DMS 273 (cell line): ENCODE measurements around the gene ATP2A1.
"Not testable (repeated sequence)": the region's sequence is repeated elsewhere in the genome, so short reads cannot be mapped to it uniquely, and the experiment has no call there.

Experiments used
- DNase-seq: peaks from one replicate; lab custom pipeline; 2025; ENCODE audit not compliant: unreplicated experiment; lab: John Stamatoyannopoulos, UW

Gene ATP2A1

GRCh38 chr16:28880589-28880915 is 2.3 kb downstream of the ATP2A1 start:
- no peak for DNase-seq

GRCh38 chr16:28880955-28881354 is 2.7 kb downstream of the ATP2A1 start:
- DNase-seq: no peak

- not testable (repeated sequence) for DNase-seq
These were observed 3.3 kb downstream of the ATP2A1 start for GRCh38 chr16:28881565-28881964.

- no peak for DNase-seq
These were observed 4.4 kb downstream of the ATP2A1 start for GRCh38 chr16:28882551-28883160.

GRCh38 chr16:28883221-28883996 is 5.1 kb downstream of the ATP2A1 start:
- DNase-seq: no peak

GRCh38 chr16:28884045-28884444 is 5.8 kb downstream of the ATP2A1 start:
- DNase-seq: no peak

- no peak for DNase-seq
These were observed 8.7 kb downstream of the ATP2A1 start for GRCh38 chr16:28886945-28887344.

- DNase-seq: not testable (repeated sequence)
These were observed 12.1 kb downstream of the ATP2A1 start for GRCh38 chr16:28890355-28890754.

GRCh38 chr16:28891964-28892890 is 13.9 kb downstream of the ATP2A1 start:
- DNase-seq: no peak

- DNase-seq: no peak
These were observed 15.0 kb downstream of the ATP2A1 start for GRCh38 chr16:28893291-28893690.

GRCh38 chr16:28895609-28896008 is 17.3 kb downstream of the ATP2A1 start:
- DNase-seq: no peak

- no peak for DNase-seq
These were observed 19.5 kb downstream of the ATP2A1 start for GRCh38 chr16:28897826-28898225.

- DNase-seq: no peak
These were observed 20.0 kb downstream of the ATP2A1 start for GRCh38 chr16:28898266-28898665.

- no peak for DNase-seq
These were observed 20.7 kb downstream of the ATP2A1 start for GRCh38 chr16:28898942-28899341.

- no peak for DNase-seq
These were observed 21.7 kb downstream of the ATP2A1 start for GRCh38 chr16:28899882-28900590.

- DNase-seq: no peak
These were observed 22.3 kb downstream of the ATP2A1 start for GRCh38 chr16:28900601-28901000.

- DNase-seq: no peak
These were observed 23.6 kb downstream of the ATP2A1 start for GRCh38 chr16:28901862-28902261.

GRCh38 chr16:28902909-28903308 is 24.6 kb downstream of the ATP2A1 start:
- DNase-seq: peak; percentile 45

- no peak for DNase-seq
These were observed 25.2 kb downstream of the ATP2A1 start for GRCh38 chr16:28903344-28904042.

GRCh38 chr16:28904363-28904762 is 26.1 kb downstream of the ATP2A1 start:
- DNase-seq: no peak
